HepG2 (cell line): ENCODE data around the gene GATA5.

Experiments
- CREB3 ChIP-seq: sonication (generic); formaldehyde crosslinking; IDR thresholded peaks from 2 replicates; pipeline ENCODE4 v1.5.0; 2020; ENCODE audit warnings: missing genetic modification reagents
- CTCF ChIP-seq: sonication (generic); formaldehyde crosslinking; IDR thresholded peaks from 2 replicates; pipeline ENCODE4 v1.5.0; 2020; ENCODE audit warnings: mild to moderate bottlenecking, missing genetic modification reagents, moderate library complexity
- EHMT2 ChIP-seq: fragments of 200-600 bp; sonication (generic); IDR thresholded peaks from 2 replicates; pipeline ENCODE4 v1.7.0; 2017; ENCODE audit warnings: antibody characterized with exemption, low read depth, low read length, borderline replicate concordance
- HCFC1 ChIP-seq: fragments of 150-350 bp; IDR thresholded peaks from 2 replicates; pipeline ENCODE4 v1.6.1; 2014; ENCODE audit warnings: low read depth, low read length
- HDAC1 ChIP-seq: sonication (generic); formaldehyde crosslinking; IDR thresholded peaks from 2 replicates; pipeline ENCODE4 v1.5.1; 2020; ENCODE audit warnings: mild to moderate bottlenecking, missing genetic modification reagents
- JUN ChIP-seq: sonication (generic); formaldehyde crosslinking; IDR thresholded peaks from 2 replicates; pipeline ENCODE4 v1.4.0; 2020; ENCODE audit warnings: mild to moderate bottlenecking, missing genetic modification reagents
- NFIC ChIP-seq: IDR thresholded peaks from 2 replicates; pipeline ENCODE4 v1.6.1; 2012; ENCODE audit warnings: mild to moderate bottlenecking, low read length, inconsistent platforms
- NONO ChIP-seq, 2 experiments: fragments of 450-650 bp in 1 of 2; sonication (generic) in 1 of 2; formaldehyde crosslinking in 1 of 2; IDR thresholded peaks in 1 of 2; conservative IDR thresholded peaks in 1 of 2; 2 replicates each; pipeline versions ENCODE4 v1.6.1 to v1.8.0; 2017 to 2022; ENCODE audit warnings: mild to moderate bottlenecking in 1 of 2, missing genetic modification reagents in 1 of 2, moderate library complexity in 1 of 2
- SMAD9 ChIP-seq: sonication (generic); formaldehyde crosslinking; IDR thresholded peaks from 2 replicates; pipeline ENCODE4 v1.5.1; 2020; ENCODE audit warnings: mild to moderate bottlenecking, missing genetic modification reagents
- SRSF9 ChIP-seq: fragments of 200-400 bp; formaldehyde crosslinking; IDR thresholded peaks from 2 replicates; pipeline ENCODE4 v1.6.1; 2018; ENCODE audit warnings: borderline replicate concordance, mild to moderate bottlenecking, low read depth, low read length; ENCODE audit not compliant: insufficient read depth, poor library complexity, severe bottlenecking
- ZNF121 ChIP-seq: sonication (generic); formaldehyde crosslinking; IDR thresholded peaks from 2 replicates; pipeline ENCODE4 v1.5.0; 2020; ENCODE audit warnings: mild to moderate bottlenecking, missing genetic modification reagents

GRCh38 chr20:62433658-62434497 lies 41.9 kb downstream of the GATA5 start:
- TF ChIP-seq CTCF (CRISPR knock-in tag) (no peak), SMAD9 (no peak), NONO (IDR thresholded peaks at IDR 0.05) (no peak), NONO (CRISPR knock-in tag; conservative IDR thresholded peaks at IDR 0.05) (no peak), HCFC1 (no peak), SRSF9 (no peak), JUN (no peak), HDAC1 (CRISPR knock-in tag) (no peak), EHMT2 (no peak), NFIC (no peak), ZNF121 (CRISPR knock-in tag) (no peak), CREB3 (CRISPR knock-in tag) (no peak)
